ENCODE results near the gene PLAAT2.
"Not testable (repeated sequence)": the region's sequence is repeated elsewhere in the genome, so short reads cannot be mapped to it uniquely, and the experiment has no call there.

DNA sequence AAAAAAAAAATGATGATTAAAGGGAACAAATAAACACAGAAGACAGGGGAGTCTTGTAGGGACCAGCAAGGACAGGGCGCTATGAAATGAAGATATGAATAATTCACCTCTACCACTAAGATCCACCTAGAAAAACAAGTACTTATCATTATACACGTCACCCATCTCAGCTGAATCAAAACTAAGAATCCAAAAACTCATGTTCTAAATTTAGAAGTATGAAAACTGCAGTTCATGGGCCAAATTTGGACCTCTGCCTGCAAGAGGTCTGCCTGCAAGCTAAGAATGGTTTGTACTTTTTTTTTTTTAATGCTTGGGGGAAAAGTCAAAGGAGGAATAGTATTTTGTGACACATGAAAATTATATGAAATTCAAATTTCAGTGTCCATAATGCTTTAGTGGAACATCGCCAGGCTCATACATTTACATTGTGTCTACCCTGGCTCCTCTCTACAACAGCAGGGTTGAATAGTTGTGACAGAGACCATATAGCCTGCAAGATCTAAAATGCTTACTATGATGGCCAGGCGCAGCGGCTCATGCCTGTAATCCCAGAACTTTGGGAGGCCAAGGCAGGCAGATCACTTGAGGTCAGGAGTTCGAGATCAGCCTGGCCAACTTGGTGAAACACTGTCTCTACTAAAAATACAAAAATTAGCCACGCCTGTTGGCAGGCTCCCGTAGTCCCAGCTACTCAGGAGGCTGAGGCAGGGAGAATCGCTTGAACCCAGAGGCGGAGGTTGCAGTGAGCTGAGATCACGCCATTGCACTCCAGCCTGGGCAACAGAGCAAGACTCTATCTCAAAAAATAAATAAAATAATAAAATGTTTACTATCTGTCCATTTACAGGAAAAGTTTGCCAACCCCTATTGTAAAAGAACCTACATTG lies 39.4 kb upstream of the PLAAT2 start:
- not testable (repeated sequence) for TF ChIP-seq ZNF121 (CRISPR knock-in tag; IDR thresholded peaks at IDR 0.05); TEAD4 (CRISPR knock-in tag; IDR thresholded peaks at IDR 0.05); JUN (CRISPR knock-in tag; IDR thresholded peaks at IDR 0.05); GTF2I (CRISPR knock-in tag; conservative IDR thresholded peaks at IDR 0.05); SP1 (CRISPR knock-in tag; conservative IDR thresholded peaks at IDR 0.05); SMAD3 (CRISPR knock-in tag; IDR thresholded peaks at IDR 0.05; ENCODE audit: borderline replicate concordance); KAT7 (CRISPR knock-in tag; IDR thresholded peaks at IDR 0.05; ENCODE audit: borderline replicate concordance)
- TF ChIP-seq, protein P1, sequence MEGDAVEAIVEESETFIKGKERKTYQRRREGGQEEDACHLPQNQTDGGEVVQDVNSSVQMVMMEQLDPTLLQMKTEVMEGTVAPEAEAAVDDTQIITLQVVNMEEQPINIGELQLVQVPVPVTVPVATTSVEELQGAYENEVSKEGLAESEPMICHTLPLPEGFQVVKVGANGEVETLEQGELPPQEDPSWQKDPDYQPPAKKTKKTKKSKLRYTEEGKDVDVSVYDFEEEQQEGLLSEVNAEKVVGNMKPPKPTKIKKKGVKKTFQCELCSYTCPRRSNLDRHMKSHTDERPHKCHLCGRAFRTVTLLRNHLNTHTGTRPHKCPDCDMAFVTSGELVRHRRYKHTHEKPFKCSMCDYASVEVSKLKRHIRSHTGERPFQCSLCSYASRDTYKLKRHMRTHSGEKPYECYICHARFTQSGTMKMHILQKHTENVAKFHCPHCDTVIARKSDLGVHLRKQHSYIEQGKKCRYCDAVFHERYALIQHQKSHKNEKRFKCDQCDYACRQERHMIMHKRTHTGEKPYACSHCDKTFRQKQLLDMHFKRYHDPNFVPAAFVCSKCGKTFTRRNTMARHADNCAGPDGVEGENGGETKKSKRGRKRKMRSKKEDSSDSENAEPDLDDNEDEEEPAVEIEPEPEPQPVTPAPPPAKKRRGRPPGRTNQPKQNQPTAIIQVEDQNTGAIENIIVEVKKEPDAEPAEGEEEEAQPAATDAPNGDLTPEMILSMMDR (IDR thresholded peaks at IDR 0.05): not testable (repeated sequence)
- TF ChIP-seq, protein P2, sequence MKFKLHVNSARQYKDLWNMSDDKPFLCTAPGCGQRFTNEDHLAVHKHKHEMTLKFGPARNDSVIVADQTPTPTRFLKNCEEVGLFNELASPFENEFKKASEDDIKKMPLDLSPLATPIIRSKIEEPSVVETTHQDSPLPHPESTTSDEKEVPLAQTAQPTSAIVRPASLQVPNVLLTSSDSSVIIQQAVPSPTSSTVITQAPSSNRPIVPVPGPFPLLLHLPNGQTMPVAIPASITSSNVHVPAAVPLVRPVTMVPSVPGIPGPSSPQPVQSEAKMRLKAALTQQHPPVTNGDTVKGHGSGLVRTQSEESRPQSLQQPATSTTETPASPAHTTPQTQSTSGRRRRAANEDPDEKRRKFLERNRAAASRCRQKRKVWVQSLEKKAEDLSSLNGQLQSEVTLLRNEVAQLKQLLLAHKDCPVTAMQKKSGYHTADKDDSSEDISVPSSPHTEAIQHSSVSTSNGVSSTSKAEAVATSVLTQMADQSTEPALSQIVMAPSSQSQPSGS (CRISPR knock-in tag; IDR thresholded peaks at IDR 0.05; ENCODE audit: borderline replicate concordance, low read depth): not testable (repeated sequence)
- TF ChIP-seq, protein P3, sequence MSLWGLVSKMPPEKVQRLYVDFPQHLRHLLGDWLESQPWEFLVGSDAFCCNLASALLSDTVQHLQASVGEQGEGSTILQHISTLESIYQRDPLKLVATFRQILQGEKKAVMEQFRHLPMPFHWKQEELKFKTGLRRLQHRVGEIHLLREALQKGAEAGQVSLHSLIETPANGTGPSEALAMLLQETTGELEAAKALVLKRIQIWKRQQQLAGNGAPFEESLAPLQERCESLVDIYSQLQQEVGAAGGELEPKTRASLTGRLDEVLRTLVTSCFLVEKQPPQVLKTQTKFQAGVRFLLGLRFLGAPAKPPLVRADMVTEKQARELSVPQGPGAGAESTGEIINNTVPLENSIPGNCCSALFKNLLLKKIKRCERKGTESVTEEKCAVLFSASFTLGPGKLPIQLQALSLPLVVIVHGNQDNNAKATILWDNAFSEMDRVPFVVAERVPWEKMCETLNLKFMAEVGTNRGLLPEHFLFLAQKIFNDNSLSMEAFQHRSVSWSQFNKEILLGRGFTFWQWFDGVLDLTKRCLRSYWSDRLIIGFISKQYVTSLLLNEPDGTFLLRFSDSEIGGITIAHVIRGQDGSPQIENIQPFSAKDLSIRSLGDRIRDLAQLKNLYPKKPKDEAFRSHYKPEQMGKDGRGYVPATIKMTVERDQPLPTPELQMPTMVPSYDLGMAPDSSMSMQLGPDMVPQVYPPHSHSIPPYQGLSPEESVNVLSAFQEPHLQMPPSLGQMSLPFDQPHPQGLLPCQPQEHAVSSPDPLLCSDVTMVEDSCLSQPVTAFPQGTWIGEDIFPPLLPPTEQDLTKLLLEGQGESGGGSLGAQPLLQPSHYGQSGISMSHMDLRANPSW (CRISPR knock-in tag; conservative IDR thresholded peaks at IDR 0.05; ENCODE audit: low read depth): not testable (repeated sequence)
- TF ChIP-seq, protein P4, sequence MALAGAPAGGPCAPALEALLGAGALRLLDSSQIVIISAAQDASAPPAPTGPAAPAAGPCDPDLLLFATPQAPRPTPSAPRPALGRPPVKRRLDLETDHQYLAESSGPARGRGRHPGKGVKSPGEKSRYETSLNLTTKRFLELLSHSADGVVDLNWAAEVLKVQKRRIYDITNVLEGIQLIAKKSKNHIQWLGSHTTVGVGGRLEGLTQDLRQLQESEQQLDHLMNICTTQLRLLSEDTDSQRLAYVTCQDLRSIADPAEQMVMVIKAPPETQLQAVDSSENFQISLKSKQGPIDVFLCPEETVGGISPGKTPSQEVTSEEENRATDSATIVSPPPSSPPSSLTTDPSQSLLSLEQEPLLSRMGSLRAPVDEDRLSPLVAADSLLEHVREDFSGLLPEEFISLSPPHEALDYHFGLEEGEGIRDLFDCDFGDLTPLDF (CRISPR knock-in tag; IDR thresholded peaks at IDR 0.05): not testable (repeated sequence)
- TF ChIP-seq, protein P5, sequence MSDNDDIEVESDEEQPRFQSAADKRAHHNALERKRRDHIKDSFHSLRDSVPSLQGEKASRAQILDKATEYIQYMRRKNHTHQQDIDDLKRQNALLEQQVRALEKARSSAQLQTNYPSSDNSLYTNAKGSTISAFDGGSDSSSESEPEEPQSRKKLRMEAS (CRISPR knock-in tag; IDR thresholded peaks at IDR 0.05): not testable (repeated sequence)
